HUES48 (cell line): ENCODE data around the gene RPP14.

Source experiments
- H3K27ac ChIP-seq: one replicate; pipeline ENCODE4 v1.7.0; 2013; ENCODE audit warnings: low read depth, low read length, inconsistent platforms
- H3K27me3 ChIP-seq: 2 replicates; pipeline ENCODE4 v1.6.1; 2013; ENCODE audit warnings: mild to moderate bottlenecking, low read length; ENCODE audit not compliant: control insufficient read depth, insufficient read depth
- H3K36me3 ChIP-seq: 2 replicates; pipeline ENCODE4 v1.6.1; 2013; ENCODE audit warnings: low read length; ENCODE audit not compliant: control insufficient read depth, insufficient read depth
- H3K4me1 ChIP-seq: 2 replicates; pipeline ENCODE4 v1.6.1; 2013; ENCODE audit warnings: mild to moderate bottlenecking, low read length; ENCODE audit not compliant: control insufficient read depth, insufficient read depth
- H3K4me3 ChIP-seq: 2 replicates; pipeline ENCODE4 v1.5.1; 2013; ENCODE audit warnings: mild to moderate bottlenecking, low read depth, low read length
- H3K9ac ChIP-seq: 2 replicates; pipeline ENCODE4 v1.6.1; 2013; ENCODE audit warnings: mild to moderate bottlenecking, low read depth, low read length, moderate library complexity
- H3K9me3 ChIP-seq: 2 replicates; pipeline ENCODE4 v1.6.1; 2013; ENCODE audit warnings: low read length; ENCODE audit not compliant: control insufficient read depth, insufficient read depth

Gene RPP14

GRCh38 chr3:58357402-58357801 lies 51.4 kb downstream of the RPP14 start:
- H3K4me1 ChIP-seq, result no peaks in the 10 kb centered on the region
- H3K9me3 ChIP-seq, result no peaks in the 10 kb centered on the region
- no peaks in the 10 kb centered on the region for H3K36me3 ChIP-seq
- no peaks in the 10 kb centered on the region for H3K27me3 ChIP-seq
- H3K27ac ChIP-seq, result no peak overlapping the region
- H3K9ac ChIP-seq, result no peak overlapping the region
- H3K4me3 ChIP-seq, result no peak overlapping the region

- H3K9ac ChIP-seq, result no peak overlapping the region
- H3K4me3 ChIP-seq, result no peak overlapping the region
- H3K9me3 ChIP-seq, result no peaks in the 10 kb centered on the region
- H3K4me1 ChIP-seq, result no peaks in the 10 kb centered on the region
- no peaks in the 10 kb centered on the region for H3K27me3 ChIP-seq
- no peaks in the 10 kb centered on the region for H3K36me3 ChIP-seq
- H3K27ac ChIP-seq, result no peak overlapping the region
Observed at GRCh38 chr3:58358092-58358491, 52.0 kb downstream of the RPP14 start.

- no peak overlapping the region for H3K4me3 ChIP-seq
- H3K36me3 ChIP-seq, result no peaks in the 10 kb centered on the region
- H3K27ac ChIP-seq, result no peak overlapping the region
- H3K9me3 ChIP-seq, result no peaks in the 10 kb centered on the region
- H3K9ac ChIP-seq, result no peak overlapping the region
- H3K4me1 ChIP-seq, result no peaks in the 10 kb centered on the region
- H3K27me3 ChIP-seq, result no peaks in the 10 kb centered on the region
Observed at GRCh38 chr3:58358808-58359207, 52.8 kb downstream of the RPP14 start.

GRCh38 chr3:58359621-58360020 lies 53.6 kb downstream of the RPP14 start:
- no peaks in the 10 kb centered on the region for H3K4me1 ChIP-seq
- no peaks in the 10 kb centered on the region for H3K27me3 ChIP-seq
- H3K9ac ChIP-seq, result no peak overlapping the region
- no peak overlapping the region for H3K4me3 ChIP-seq
- no peak overlapping the region for H3K27ac ChIP-seq
- no peaks in the 10 kb centered on the region for H3K9me3 ChIP-seq
- no peaks in the 10 kb centered on the region for H3K36me3 ChIP-seq

GRCh38 chr3:58361866-58362265 lies 55.8 kb downstream of the RPP14 start:
- Histone ChIP-seq H3K9me3 (no peaks in the 10 kb centered on the region), H3K4me3 (no peak overlapping the region), H3K4me1 (peaks cover 13% of the 10 kb centered on the region), H3K36me3 (no peaks in the 10 kb centered on the region), H3K9ac (no peak overlapping the region), H3K27me3 (no peaks in the 10 kb centered on the region), H3K27ac (no peak overlapping the region)

- H3K4me1 ChIP-seq, result peaks cover 13% of the 10 kb centered on the region
- H3K9ac ChIP-seq, result no peak overlapping the region
- no peaks in the 10 kb centered on the region for H3K9me3 ChIP-seq
- H3K36me3 ChIP-seq, result no peaks in the 10 kb centered on the region
- H3K27me3 ChIP-seq, result no peaks in the 10 kb centered on the region
- no peak overlapping the region for H3K4me3 ChIP-seq
- no peak overlapping the region for H3K27ac ChIP-seq
Observed at GRCh38 chr3:58366699-58367098, 60.7 kb downstream of the RPP14 start.

GRCh38 chr3:58369038-58369437 lies 63.0 kb downstream of the RPP14 start:
- H3K9me3 ChIP-seq, result no peaks in the 10 kb centered on the region
- H3K27ac ChIP-seq, result no peak overlapping the region
- H3K36me3 ChIP-seq, result no peaks in the 10 kb centered on the region
- H3K4me3 ChIP-seq, result no peak overlapping the region
- no peak overlapping the region for H3K9ac ChIP-seq
- H3K27me3 ChIP-seq, result no peaks in the 10 kb centered on the region
- peaks cover 13% of the 10 kb centered on the region for H3K4me1 ChIP-seq
